WI38 (cell line): ENCODE data around the gene TMEM45A.
"Not testable (repeated sequence)": the region's sequence is repeated elsewhere in the genome, so short reads cannot be mapped to it uniquely, and the experiment has no call there.

Source experiments
- H3K4me3 ChIP-seq: 2 replicates; pipeline ENCODE4 v1.5.1; 2011; ENCODE audit warnings: low read depth, mild to moderate bottlenecking, control low read depth, low read length
- TF ChIP-seq, protein P1 (sequence below): IDR thresholded peaks from 2 replicates; pipeline ENCODE4 v1.5.1; 2012; ENCODE audit warnings: low read depth, mild to moderate bottlenecking, control low read depth, low read length

TMEM45A gene

DNA sequence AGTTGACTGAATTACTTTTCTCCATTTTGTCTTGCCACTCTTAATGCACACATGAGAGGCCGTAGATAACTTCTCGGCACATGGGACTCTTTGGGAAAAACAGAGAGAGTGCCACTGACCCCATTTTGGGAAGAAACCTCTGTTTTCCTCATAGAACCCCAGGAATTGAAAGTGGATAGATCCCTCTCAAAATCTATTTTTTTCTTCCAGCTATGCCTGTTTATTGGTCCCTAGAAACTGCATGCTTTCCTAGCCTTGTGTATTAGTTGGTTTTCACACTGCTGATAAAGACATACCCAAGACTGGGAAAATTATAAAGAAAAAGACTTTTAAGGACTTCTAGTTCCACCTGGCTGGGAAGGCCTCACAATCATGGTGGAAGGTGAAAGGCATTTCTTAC is 23.7 kb upstream of the TMEM45A start:
- TF ChIP-seq, protein P1, sequence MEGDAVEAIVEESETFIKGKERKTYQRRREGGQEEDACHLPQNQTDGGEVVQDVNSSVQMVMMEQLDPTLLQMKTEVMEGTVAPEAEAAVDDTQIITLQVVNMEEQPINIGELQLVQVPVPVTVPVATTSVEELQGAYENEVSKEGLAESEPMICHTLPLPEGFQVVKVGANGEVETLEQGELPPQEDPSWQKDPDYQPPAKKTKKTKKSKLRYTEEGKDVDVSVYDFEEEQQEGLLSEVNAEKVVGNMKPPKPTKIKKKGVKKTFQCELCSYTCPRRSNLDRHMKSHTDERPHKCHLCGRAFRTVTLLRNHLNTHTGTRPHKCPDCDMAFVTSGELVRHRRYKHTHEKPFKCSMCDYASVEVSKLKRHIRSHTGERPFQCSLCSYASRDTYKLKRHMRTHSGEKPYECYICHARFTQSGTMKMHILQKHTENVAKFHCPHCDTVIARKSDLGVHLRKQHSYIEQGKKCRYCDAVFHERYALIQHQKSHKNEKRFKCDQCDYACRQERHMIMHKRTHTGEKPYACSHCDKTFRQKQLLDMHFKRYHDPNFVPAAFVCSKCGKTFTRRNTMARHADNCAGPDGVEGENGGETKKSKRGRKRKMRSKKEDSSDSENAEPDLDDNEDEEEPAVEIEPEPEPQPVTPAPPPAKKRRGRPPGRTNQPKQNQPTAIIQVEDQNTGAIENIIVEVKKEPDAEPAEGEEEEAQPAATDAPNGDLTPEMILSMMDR, result no peak
- H3K4me3 ChIP-seq, result no peak overlapping the region

DNA sequence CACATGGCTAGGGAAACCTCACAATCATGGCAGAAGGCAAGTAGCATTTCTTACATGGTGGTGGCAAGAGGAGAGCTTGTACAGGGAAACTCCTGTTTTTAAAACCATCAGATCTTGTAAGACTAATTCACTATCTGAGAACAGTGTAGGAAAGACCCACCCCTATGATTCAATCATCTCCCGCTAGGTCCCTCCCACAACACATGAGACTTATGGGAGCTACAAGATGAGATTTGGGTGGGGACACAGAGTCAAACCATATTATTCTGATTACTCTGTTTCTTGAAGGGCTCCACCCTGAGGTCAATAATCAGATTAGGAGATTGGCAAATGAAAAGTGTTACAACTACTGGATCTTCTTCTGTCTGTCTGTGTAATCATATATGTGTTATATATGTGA is 21.5 kb upstream of the TMEM45A start:
- H3K4me3 ChIP-seq, result no peak overlapping the region
- TF ChIP-seq, protein P1, result no peak

DNA sequence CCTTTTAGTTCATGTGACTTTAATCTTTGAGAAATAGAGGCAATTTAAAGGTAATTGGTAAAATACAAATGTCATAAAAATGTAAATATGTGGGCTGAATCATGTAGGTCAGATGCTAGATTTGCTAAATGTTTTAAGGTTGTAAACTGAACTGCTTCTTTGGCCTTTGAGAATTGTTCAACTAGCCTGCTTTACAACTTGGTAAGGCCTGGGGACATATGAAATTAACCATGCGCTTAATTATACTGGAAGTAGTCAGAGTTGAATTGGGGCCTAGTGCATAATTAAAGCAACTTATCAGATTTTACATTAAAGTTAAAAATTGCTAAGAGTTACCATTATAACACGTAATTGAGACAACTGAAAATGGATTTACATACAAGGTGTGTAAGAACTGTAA is 21.0 kb upstream of the TMEM45A start:
- TF ChIP-seq, protein P1, result no peak
- no peak overlapping the region for H3K4me3 ChIP-seq

DNA sequence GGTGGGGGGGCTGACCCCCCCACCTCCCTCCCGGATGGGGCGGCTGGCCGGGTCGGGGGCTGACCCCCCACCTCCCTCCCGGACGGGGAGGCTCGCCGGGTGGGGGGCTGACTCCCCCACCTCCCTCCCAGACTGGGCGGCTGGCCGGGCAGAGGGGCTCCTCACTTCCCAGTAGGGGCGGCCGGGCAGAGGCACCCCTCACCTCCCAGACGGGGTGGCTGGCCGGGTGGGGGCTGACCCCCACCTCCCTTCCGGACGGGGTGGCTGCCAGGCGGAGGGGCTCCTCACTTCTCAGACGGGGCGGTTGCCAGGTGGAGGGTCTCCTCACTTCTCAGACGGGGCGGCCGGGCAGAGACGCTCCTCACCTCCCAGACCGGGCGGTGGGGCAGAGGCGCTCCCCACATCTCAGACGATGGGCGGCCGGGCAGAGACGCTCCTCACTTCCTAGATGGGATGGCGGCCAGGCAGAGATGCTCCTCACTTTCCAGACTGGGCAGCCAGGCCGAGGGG is 14.5 kb upstream of the TMEM45A start:
- H3K4me3 ChIP-seq, result not testable (repeated sequence)

DNA sequence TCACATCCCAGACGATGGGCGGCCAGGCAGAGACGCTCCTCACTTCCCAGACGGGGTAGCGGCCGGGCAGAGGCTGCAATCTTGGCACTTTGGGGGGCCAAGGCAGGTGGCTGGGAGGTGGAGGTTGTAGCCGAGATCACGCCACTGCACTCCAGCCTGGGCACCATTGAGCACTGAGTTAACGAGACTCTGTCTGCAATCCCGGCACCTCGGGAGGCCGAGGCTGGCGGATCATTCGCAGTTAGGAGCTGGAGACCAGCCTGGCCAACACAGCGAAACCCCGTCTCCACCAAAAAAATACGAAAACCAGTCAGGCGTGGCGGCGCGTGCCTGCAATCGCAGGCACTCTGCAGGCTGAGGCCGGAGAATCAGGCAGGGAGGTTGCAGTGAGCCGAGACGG is 13.9 kb upstream of the TMEM45A start:
- not testable (repeated sequence) for H3K4me3 ChIP-seq

DNA sequence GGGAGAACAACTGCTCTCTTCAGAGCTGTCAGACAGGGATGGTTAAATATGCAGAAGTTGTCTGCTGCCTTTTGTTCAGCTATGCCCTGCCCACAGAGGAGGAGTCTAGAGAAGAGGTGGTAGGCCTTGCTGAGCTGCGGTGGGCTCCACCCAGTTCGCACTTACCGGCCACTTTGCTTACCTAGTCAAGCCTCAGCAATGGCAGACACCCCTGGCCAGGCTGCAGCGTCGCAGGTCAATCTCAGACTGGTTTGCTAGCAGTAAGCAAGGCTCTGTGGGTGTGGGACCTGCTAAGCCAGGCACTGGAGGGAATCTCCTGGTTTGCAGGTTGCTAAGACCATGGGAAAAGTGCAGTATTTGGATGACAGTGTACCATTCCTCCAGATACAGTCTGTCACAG is 12.3 kb upstream of the TMEM45A start:
- TF ChIP-seq, protein P1, result no peak
- no peak overlapping the region for H3K4me3 ChIP-seq

DNA sequence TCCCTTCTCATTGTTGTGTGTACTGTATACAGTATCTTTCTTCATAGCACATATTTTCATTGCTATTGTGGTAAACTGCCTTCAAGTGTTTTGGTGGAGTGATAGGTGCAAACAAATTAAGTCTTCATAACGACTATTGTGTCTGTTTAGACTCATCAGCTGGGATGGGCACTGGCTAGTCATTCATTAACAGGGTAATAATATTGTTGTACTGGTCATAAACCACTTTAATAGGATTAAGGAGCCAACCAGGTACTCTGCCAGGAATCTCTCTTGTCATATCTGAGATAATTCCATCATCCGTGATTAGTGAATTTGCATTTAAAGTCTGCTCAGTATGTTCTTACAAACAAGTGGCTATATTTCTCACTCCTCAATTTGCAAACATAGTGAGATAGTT is 10.2 kb upstream of the TMEM45A start:
- TF ChIP-seq, protein P1, result no peak

DNA sequence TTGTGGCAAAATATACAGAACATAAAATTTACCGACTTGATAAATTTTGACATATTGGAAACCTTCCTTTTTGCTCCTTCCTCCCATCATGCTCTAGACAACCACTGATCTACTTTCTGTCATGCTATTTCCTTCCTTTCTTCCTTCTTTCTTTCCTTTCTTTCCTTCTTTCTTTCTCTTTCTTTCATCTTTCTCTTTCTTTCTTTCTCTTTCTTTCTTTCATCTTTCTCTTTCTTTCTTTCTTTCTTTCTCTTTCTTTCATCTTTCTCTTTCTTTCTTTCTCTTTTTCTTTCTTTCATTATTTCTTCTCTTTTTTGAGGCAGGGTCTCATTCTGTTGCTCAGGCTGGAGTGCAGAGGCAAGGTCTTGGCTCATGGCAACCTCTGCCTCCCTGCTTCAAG is 8.9 kb upstream of the TMEM45A start:
- no peak overlapping the region for H3K4me3 ChIP-seq
- TF ChIP-seq, protein P1, result no peak

More for the DNA sequence above, 10.2 kb upstream of the TMEM45A start:
- no peak overlapping the region for H3K4me3 ChIP-seq
